ENCODE measurements around the gene WWOX. TPM values are rescaled to one million over a fixed set of nuclear protein-coding genes. Genes with fewer than 3 reads are reported as not detected.

WWOX gene
- total and polyA plus RNA-seq, 2 of the 4 experiments (the other 2 are of a cell fraction) = 2.7 to 5.4 TPM

- no peak overlapping the region for H4K5ac ChIP-seq (ENCODE audit: low read depth, low read length)
- no peak overlapping the region for H3K56ac ChIP-seq (ENCODE audit: extremely low read depth, insufficient read depth, low read length)
- TF ChIP-seq USF2 (IDR thresholded peaks at IDR 0.05; ENCODE audit: low read depth, low read length) = no peak
- CTCF ChIA-PET = no interaction called here
- no peak overlapping the region for H3K4me3 ChIP-seq (ENCODE audit: insufficient read depth, low read depth, low read length)
- H4K8ac ChIP-seq (ENCODE audit: low read depth in 2 of 2, low read length in 2 of 2) = no peak overlapping the region
- no peak overlapping the region for H3K18ac ChIP-seq (ENCODE audit: low read depth, low read length)
- H3K4me2 ChIP-seq (ENCODE audit: low read depth, low read length) = no peak overlapping the region
- no peak overlapping the region for H2AK5ac ChIP-seq (ENCODE audit: low read depth, low read length)
- H3K79me1 ChIP-seq (ENCODE audit: low read depth in 1 of 2, low read length in 2 of 2) = no peaks in the 10 kb centered on the region
- dilution Hi-C loops (cut with HindIII; ENCODE audit: low sequenced_read_pairs, unreplicated experiment) (no loop called here), in situ Hi-C loops (cut with MboI; ENCODE audit: low sequenced_read_pairs) (no loop called here), intact Hi-C loops (cut with micrococcal nuclease) (no loop called here)
- H2BK20ac ChIP-seq (ENCODE audit: low read depth, low read length) = no peak overlapping the region
- no peak overlapping the region for H2BK120ac ChIP-seq (ENCODE audit: low read depth, low read length)
- no peak overlapping the region for H3K27ac ChIP-seq (ENCODE audit: insufficient read depth, low read length)
- no peak overlapping the region for H2AFZ ChIP-seq (replicated peaks; ENCODE audit: low read length, poor library complexity)
- no peak overlapping the region for H3K14ac ChIP-seq (replicated peaks; ENCODE audit: low read depth, low read length)
- H3K9me1 ChIP-seq (ENCODE audit: insufficient read depth, low read length) = no peaks in the 10 kb centered on the region
- no peaks in the 10 kb centered on the region for H3K4me1 ChIP-seq (ENCODE audit: control insufficient read depth, insufficient read depth, low read length)
- 78% methylated on average over 5 of the region's 9 CpGs; no CpG with 5 or more reads in 1 of the 2 experiments for WGBS, 2 experiments (ENCODE audit: extremely low coverage in 2 of 2, insufficient read length in 1 of 2)
- BruUV-seq (replicated peaks) = no TSS peak
- no peak overlapping the region for H3K23ac ChIP-seq (ENCODE audit: low read depth, low read length)
- H3K27me3 ChIP-seq (ENCODE audit: control insufficient read depth, insufficient read depth, low read length) = no peaks in the 10 kb centered on the region
- H2BK5ac ChIP-seq (ENCODE audit: low read depth, low read length, poor library complexity, severe bottlenecking) = no peak overlapping the region
- no peaks in the 10 kb centered on the region for H3K36me3 ChIP-seq (ENCODE audit: control insufficient read depth, insufficient read depth, low read length)
- DNase-seq (no peak), ATAC-seq (ENCODE audit: low read depth) (no peak)
- no peak overlapping the region for H3K4ac ChIP-seq (ENCODE audit: low read depth, low read length)
- H2AK9ac ChIP-seq (replicated peaks; ENCODE audit: low read depth, low read length, poor library complexity) = no peak overlapping the region
- H2BK15ac ChIP-seq (ENCODE audit: low read depth, low read length) = no peak overlapping the region
- peaks cover 22% of the 10 kb centered on the region for H3K9me3 ChIP-seq (ENCODE audit: control insufficient read depth, insufficient read depth, low read length)
- H4K91ac ChIP-seq (ENCODE audit: insufficient read depth, low read depth, low read length) = no peak overlapping the region
- H3K9ac ChIP-seq (ENCODE audit: low read depth, low read length) = no peak overlapping the region
- POLR2A ChIA-PET (ENCODE audit: unreplicated experiment) = no interaction called here
- no peaks in the 10 kb centered on the region for H4K20me1 ChIP-seq (ENCODE audit: insufficient read depth, low read length)
Measured at GRCh38 chr16:78659216-78659615, 559.8 kb downstream of the WWOX start.
